Measurements from ENCODE around the gene MPZL1. TPM values are rescaled to one million over a fixed set of nuclear protein-coding genes. Genes with fewer than 3 reads are reported as not detected.

The MPZL1 gene
- total RNA-seq, 1 donor from 2014 or later: 184 TPM

- DNase-seq (ENCODE audit: low spot score in 2 of 2) (no peak), FAIRE-seq (no peak)
These were observed 27.1 kb upstream of the MPZL1 start for GRCh38 chr1:167694691-167695090.

- DNase-seq (ENCODE audit: low spot score in 2 of 2) (no peak), FAIRE-seq (no peak)
These were observed 26.6 kb upstream of the MPZL1 start for GRCh38 chr1:167695147-167695546.

GRCh38 chr1:167695756-167696561 lies 25.8 kb upstream of the MPZL1 start:
- DNase-seq (ENCODE audit: low spot score in 2 of 2): no peak
- no peak for FAIRE-seq

DNA sequence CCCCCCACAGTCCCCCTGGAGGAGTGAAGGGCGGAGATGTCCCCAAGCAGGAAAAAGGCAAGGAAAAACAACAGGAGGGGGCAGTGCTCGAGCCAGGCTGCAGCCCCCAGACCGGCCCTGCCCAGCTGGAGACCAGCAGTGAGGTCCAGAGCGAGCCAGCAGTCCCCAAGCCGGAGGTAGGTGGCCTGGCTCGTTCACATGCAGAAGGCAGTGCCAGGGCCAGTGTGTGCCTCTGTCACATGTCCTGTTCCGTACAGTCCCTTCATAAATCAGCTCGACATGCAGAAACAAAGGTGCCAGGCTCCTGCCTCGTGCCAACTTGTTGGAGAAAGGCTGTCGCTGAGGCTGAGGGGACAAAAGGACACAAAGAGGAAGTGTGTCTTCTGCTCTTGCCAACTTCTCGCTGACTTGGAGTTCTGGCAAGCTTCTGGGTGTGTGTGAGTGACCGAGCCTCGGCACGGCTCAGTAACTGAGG lies 24.1 kb upstream of the MPZL1 start:
- FAIRE-seq: no peak
- DNase-seq (ENCODE audit: low spot score in 2 of 2): no peak

- DNase-seq (ENCODE audit: low spot score in 2 of 2): no peak
- FAIRE-seq: no peak
These were observed 23.5 kb upstream of the MPZL1 start for GRCh38 chr1:167698313-167698712.

DNA sequence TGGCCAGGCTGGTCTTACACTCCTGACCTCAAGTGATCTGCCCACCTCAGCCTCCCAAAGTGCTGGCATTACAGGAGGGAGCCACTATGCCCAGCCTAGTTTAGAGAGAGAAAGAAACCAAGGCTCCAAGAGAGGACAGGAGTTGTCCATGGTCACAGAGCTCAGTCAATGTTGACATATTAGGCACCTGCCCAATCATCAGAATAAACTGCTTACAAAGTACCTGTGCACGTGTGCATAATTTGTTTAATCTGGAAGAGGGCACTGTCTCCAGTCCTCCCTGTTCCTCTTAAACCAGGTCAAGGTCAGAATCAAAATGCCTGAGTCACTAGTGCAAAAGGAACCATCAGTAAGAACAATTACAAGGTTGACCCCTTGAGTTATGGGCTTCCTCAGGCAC lies 20.3 kb upstream of the MPZL1 start:
- DNase-seq (ENCODE audit: low spot score in 2 of 2) (no peak), FAIRE-seq (no peak)

- DNase-seq (ENCODE audit: low spot score in 2 of 2) (no peak), FAIRE-seq (no peak)
These were observed 18.2 kb upstream of the MPZL1 start for GRCh38 chr1:167703557-167703956.

GRCh38 chr1:167704715-167705114 lies 17.1 kb upstream of the MPZL1 start:
- DNase-seq (ENCODE audit: low spot score in 2 of 2) (no peak), FAIRE-seq (no peak)

DNA sequence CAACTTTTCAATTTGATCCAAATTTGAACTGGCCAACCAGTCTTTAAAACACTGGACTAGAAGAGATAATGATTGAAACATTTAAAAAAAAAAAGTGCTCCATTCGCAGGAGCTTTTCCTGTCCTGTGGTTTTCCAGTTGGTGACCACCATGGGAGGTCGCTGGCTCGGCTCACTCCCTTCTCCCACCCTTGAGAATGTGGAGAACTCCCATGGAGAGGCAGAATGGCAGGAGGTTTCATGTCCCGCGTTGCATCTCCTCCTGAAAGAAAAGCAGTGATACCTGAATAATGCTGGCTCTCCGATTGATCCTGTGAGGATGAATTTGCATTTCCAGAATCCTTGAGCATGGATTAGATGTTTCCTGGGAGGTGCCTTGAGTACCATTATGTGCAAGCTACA lies 16.5 kb upstream of the MPZL1 start:
- DNase-seq (ENCODE audit: low spot score in 2 of 2) (no peak), FAIRE-seq (no peak)

DNA sequence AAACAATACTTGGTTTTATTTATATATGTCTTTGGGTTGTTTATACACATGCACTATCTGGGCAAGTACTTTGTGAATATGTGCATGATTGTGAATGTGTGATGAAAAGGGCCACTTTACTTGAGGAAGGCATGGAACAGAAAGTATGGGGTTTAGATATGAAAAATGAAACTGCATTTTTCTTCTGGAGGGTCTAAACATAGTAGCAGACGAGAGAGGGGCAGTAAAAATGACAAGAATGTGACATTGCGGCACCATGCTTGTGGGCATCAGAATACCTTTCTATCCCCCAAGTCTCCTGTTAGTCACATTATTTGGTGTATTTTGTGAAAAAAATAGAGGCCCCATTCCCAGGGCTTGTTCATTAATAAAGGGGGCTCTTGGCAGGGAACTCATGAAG lies 15.4 kb upstream of the MPZL1 start:
- FAIRE-seq (no peak), DNase-seq (ENCODE audit: low spot score in 2 of 2) (no peak)

- no peak for FAIRE-seq
- no peak for DNase-seq (ENCODE audit: low spot score in 2 of 2)
These were observed 14.6 kb upstream of the MPZL1 start for GRCh38 chr1:167706931-167707877.

DNA sequence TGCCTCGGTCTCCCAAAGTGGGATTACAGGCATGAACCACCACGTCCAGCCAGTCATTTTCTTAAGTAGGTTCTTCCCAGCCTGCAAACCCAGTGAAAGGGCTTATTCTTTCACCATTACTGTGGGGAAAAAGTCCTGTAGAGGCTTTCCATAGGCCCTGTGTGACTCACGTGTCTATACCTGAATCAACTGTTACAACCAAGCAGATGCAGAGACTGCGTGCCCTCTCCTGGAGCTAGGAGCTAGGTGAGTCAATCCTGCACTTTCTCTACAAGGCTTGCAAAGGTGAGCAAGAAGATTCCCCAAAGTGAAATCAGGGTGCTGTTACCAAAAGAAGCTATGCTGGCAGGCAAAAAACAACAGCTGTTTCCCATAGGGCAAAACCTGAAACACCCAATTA lies 13.8 kb upstream of the MPZL1 start:
- no peak for FAIRE-seq

GRCh38 chr1:167708940-167709389 lies 12.8 kb upstream of the MPZL1 start:
- no peak for DNase-seq (ENCODE audit: low spot score in 2 of 2)
- FAIRE-seq: no peak

More for the DNA sequence above, 13.8 kb upstream of the MPZL1 start:
- no peak for DNase-seq (ENCODE audit: low spot score in 2 of 2)

DNA sequence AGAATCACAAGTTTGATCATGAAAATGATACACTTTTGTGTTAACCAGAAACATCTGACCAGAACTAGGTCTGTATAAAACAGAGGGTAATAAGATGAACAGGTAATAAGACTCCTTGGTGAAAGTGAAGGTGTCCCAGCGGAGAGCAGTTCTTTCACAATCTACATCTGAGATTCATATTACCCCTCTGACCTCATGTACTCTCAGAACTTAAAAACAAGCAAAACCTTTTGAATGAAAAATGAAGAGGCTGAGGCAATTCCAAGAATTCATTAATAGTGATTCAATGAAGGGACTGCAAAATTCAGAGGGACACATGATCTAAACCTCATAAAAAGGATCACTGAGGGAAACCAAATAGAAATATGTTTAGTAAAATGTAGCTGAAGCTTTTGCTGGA lies 10.9 kb upstream of the MPZL1 start:
- DNase-seq (ENCODE audit: low spot score in 2 of 2) (no peak), FAIRE-seq (no peak)

DNA sequence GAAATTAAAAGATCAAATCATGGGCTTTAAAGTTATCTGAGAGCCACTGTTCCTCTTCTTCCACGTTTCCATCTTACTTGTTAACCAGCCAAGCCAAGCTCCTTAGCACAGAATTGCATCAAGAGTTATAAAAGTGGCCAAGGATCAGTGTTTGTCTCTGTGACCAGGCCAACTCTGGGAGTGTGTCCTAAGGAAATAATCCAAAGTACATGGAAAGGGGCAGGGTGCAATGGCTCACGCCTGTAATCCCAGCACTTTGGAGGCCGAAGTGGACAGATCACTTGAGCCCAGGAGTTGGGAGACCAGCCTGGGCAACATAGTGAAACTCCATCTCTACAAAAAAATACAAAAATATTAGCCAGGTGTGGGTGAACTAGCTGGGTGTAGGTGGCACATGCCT lies 10.0 kb upstream of the MPZL1 start:
- DNase-seq (ENCODE audit: low spot score in 2 of 2): no peak
- FAIRE-seq: no peak

GRCh38 chr1:167713330-167714081 lies 8.3 kb upstream of the MPZL1 start:
- DNase-seq (ENCODE audit: low spot score in 2 of 2) (no peak), FAIRE-seq (no peak)

DNA sequence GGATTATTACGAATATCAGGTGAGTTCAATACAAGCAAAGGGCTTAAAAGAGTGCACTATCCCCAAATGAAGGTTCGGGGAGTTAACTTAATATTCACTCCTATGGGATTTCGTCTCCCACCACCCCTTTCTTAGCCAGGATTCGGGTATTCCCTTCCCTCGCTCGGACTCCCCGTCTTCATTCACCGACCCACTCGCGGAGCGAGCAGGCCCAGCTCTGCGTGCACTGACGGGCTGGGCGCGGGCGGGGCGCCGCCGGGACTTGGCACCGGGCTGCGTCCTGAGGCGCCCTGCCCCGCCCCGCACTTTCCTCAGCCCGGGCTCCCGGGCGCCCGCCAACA lies 7.7 kb upstream of the MPZL1 start:
- FAIRE-seq: no peak
- DNase-seq (ENCODE audit: low spot score in 2 of 2): peak in 1 of 2 donors; percentile 72

DNA sequence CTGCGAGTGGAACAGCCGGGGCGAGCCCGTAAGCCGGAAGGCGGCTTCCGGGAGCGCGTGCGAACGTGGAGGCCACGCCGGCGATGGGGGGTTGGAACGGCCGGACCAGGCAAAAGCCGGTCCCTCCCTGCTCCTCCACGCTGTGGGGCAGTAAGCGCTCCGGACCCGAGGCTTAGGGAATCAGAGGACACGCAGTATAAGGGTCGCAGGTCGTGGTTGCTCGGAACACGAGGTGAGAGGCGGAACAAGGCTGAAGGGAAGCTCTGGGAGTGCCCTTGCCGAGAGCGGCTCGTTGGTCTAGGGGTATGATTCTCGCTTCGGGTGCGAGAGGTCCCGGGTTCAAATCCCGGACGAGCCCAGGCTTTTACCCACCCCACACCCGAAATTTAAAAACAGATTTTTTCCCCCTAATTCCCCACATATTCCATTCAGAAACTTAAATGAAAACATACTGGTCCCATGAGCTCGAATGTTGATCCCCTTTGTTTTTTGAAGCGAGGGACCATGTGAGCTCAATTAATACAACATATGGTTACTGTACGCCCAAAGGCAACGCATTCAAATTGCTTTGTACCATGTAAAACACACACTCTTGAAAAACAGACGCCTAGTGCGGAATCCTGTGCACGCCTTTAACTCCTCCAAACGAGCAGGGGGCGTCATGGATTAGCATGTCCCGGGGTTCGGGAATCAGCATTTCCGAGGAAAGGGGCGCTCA lies 7.2 kb upstream of the MPZL1 start:
- peak; percentile 67 to 81 for DNase-seq (ENCODE audit: low spot score in 2 of 2)
- FAIRE-seq: no peak

GRCh38 chr1:167715157-167715999 lies 6.4 kb upstream of the MPZL1 start:
- FAIRE-seq (peak; percentile 57), DNase-seq (ENCODE audit: low spot score in 2 of 2) (peak; percentile 82 to 83)
